Epidermal melanocyte (primary cell): ENCODE data around the gene SLC6A18.
"Not testable (repeated sequence)": the region's sequence is repeated elsewhere in the genome, so short reads cannot be mapped to it uniquely, and the experiment has no call there.

Experiments used
- DNase-seq: peaks from one replicate; pipeline ENCODE4 v3.0.0; 2011; ENCODE audit warnings: low spot score; ENCODE audit not compliant: insufficient read length

Gene SLC6A18

DNA sequence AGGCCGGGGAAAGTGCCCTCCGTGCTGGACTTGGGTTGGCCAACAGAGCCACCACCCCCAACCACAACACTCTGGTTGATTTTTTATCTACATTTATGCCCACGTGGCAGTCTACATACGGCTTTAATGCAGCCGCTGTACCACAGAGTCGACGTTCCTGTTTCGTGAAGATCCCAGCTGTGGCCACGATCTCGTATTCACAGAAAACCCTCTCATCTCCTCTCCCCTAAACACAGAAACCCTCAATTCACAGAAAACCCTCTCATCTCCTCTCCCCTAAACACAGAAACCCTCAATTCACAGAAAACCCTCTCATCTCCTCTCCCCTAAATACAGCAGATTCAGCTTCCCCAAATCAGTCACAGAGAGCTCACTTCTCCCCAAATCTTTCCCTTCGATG, 3.8 kb downstream of the SLC6A18 start:
- not testable (repeated sequence) for DNase-seq

DNA sequence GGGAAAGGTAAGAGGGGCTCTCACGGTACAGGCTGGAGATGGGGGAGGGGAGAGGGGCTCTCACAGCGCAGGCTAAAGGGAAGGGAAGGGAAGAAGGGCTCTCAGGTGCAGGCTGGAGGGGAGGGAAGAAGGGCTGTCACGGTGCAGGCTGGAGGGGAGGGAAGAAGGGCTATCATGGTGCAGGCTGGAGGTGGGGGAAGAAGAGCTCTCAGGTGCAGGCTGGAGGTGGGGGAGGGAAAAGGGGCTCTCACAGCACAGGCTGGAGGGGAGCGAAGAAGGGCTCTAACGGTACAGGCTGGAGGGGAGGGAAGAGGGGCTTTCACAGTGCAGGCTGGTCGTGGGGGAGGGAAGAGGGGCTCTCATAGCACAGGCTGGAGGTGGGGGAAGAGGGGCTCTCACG, 4.6 kb downstream of the SLC6A18 start:
- DNase-seq: no peak

DNA sequence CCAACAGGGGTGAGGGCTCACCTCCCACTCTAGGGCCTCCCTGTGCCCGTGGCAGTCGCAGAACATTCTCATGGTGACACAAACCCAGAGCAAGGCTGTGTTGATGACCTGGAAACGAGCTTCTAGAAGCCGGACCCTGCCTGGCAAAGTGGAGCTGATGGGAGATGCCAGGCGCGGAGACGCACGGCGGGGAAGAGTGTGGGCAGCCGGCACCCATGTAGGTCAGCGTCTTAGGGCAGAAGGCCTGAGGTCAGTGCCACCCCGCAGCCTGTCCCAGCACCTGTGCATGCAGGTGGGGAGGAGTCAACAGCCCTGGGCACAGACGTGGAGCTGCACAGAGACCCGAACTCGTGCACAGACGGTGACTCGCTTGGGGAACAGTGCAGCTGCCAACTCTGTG, 5.4 kb downstream of the SLC6A18 start:
- no peak for DNase-seq

DNA sequence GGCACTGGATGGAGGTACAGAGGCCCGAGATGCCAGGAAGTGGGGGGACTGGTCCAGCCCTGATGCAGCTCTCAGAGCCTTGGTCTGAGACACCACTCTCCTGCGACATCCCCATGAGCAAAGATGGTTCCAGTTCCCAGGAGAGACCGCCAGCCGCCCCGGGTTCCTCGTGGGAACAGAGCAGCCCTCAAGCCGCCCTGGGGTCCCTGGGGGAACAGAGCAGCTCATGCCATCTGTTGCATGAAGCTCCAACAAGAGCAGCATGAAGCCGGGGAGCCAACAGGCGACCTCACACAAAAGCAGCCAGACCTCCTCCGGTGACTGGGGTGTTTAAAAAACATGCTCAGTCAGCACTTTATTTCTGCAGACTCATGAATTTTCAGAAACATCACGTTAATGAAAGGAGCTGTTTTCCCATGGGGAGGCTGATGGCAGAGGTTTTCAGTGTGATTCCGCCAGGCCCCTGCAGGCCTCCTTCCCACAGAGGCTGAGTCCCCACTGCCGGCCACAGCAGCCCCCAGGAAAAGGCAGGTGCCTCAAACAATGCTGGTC, 6.2 kb downstream of the SLC6A18 start:
- DNase-seq: no peak

DNA sequence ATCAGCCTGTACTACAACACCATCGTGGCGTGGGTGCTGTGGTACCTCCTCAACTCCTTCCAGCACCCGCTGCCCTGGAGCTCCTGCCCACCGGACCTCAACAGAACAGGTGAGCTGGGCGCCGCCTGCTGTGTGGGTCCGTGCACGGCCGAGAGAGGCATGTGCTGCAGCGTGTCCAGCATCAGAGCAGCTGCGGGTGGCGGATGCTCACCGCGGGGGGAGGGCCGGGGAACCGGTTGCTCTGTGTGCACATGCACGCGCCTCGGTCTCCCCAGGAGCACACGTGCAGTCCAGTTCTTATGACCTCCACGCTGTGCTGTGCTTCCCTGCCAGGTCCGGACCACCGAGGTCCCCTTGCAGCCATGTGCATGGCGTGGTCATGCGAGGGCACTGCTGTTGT, 7.6 kb downstream of the SLC6A18 start:
- DNase-seq: no peak

DNA sequence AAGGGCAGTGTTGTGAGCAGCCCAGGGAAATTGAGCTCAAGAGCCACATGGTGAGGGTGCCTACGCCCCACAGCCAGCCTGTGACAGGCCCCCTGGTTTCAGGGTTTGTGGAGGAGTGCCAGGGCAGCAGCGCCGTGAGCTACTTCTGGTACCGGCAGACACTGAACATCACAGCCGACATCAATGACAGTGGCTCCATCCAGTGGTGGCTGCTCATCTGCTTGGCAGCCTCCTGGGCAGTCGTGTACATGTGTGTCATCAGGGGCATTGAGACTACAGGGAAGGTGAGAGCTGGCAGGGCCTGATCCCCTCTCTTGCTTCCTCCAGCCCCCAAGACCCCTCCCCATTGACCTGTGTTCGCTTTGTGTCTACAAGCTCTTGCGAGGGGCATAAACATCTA, 10.2 kb downstream of the SLC6A18 start:
- DNase-seq: no peak

DNA sequence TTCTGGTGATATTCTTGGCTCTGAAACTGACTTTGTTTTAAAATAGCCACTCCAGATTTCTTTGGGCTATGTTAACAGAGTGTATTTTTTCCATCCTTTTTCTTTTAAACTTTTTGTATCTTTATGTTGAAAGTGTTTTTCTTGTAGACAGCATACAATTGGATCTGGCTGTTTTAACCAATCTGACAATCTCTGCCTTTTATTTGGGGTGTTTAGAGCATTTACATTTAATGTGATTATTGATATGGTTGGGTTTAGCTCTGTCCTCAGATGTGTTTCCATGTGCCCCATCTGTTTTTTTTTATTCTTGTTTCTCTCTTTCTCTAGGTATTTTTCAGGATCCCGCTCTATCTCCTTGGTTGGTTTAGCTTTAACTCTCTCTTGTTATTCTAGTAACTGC, 10.7 kb downstream of the SLC6A18 start:
- no peak for DNase-seq

DNA sequence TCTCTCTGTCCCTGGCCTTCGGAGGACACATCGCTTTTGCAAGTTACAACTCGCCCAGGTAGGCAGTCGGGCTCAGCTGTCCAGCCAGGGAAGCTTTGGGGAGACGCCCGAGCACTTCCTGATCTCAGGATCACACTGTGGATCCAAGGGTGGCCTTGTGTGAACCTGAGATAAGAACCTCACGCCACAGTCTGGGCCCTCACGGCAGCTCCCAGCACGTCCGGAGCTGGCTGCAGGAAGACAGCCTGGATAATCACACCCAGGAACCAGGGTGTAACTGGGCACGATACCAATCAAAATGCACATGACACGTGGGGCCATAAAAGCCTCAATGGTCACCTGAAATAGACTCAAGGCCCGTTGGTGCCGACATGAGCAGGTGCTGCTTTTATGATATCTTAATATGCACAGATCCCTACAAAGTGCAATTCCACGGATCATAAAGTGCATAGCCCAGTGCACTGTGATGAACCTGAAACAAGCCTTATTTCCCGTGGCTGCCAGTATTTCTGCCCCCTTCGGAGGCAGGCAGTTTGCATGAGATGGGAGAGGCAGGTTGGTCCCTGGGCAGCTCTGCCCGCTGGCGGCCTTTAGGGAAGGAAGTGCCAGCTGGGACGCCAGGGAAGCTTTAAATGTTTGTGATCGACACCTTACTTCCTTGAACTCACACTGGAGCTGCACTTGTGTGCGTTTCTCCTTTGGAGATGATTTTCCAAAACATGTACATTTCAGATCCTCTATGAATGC, 14.5 kb downstream of the SLC6A18 start:
- DNase-seq: no peak

DNA sequence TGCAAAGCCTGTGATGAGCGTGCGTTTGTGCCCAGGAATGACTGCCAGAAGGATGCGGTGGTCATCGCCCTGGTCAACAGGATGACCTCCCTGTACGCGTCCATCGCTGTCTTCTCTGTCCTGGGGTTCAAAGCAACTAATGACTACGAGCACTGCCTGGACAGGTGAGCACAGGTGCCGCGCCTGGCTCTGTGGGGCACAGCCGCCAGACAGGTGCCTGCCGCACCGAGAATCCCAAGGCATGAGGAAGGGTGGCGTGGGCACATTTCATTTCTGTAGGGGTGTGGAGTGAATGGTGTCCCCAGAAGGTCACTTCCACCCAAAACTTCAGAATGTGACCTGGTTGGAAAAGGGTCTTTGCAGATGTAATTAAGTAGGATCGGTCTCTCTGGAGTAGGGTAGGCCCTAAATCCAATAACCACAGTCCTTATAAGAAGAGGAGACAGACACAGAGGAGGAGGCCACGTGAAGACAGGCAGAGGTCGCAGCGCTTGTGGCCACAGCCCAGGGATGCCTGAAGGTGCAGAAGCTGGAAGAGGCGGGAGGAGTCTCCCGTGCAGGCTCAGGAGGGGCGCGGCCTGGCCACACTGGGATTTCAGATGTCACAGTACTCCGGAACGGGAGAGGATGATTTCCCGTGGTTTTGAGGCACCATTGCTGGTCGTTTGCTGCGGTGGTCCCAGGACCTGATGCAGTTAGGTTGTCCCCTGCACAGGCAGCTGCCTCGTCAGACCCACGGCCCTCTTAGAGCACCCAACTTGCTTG, 15.5 kb downstream of the SLC6A18 start:
- DNase-seq: no peak

DNA sequence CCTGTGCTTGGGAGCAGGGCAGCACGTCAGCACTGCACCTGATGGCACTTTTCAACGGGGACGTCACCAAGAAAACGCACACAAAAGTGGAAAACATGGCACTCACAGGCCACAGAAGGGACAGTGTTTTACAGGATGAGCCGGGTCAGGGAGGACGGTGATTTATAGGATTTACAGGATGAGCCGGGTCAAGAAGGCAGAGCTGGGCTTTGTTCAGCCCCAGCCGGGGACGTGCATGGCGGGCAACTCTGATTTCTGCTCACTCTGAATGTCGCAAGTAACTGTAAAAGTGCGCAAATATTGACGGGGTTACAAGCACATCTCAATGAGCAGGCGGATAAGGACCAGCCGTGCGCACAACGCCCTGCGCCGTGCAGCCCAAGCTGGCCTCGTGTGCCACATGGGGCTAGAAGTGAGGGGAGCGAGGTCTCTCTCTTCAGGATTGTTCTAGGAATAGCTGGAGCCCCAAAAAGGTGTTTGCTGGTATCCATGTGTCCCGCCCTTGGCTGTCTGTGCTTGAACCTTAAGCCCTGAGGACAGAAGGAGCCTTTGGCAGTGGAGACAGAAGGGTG, 16.4 kb downstream of the SLC6A18 start:
- DNase-seq: no peak

DNA sequence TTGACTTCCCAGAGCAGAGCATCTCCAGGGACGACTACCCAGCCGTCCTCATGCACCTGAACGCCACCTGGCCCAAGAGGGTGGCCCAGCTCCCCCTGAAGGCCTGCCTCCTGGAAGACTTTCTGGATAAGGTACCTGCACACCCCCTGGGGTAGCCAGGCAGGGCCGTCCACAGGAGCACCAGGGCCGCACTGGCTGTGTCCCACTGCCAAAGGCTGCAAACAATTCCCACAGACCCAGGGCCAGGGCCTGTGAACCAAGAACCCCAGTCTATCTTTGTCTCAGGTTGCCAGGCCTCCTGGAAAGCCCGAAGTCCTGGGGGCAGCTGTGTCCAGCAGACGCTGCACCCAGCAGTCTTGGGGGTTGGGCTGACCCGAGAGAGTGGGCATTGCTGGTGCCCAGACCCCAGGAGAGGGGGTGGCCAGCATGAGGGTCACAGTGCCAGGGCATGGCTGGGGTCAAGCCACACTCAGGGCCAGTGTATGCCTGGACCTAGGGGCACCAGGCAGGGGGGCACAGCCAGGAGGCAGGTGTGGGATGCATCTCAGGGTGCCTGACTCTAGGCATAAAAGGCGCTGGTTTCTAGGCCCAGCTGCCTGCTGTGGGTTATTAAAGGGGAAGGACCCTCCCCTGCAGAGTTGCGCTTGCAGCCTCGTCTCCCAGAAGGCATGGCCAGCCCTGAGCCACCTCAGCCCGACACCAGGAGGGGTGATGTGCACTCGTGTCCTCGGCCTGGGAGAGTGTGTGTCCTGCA, 17.7 kb downstream of the SLC6A18 start:
- no peak for DNase-seq

DNA sequence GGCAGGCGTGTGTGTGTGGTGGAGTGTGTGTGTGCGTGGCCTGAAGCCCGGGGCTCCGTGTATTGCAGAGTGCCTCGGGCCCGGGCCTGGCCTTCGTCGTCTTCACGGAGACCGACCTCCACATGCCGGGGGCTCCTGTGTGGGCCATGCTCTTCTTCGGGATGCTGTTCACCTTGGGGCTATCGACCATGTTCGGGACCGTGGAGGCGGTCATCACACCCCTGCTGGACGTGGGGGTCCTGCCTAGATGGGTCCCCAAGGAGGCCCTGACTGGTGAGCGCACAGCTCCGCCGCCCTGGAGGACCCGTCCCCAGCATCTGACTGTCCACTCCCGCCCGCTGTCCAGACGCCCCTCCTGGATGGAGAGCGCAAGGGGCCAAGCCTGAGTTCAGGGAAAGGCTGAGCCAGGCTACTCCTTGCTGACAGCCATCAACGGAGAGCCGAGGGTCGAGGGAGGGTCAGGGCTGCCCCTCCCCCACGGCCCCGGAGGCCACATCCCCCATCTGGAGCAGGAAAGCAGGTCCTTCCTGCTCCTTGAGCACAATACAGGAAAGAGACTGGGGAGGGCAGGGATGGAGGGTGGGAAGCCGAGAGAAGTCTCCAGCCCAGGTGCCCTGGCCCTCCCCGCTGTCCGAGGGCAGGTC, 18.4 kb downstream of the SLC6A18 start:
- no peak for DNase-seq

DNA sequence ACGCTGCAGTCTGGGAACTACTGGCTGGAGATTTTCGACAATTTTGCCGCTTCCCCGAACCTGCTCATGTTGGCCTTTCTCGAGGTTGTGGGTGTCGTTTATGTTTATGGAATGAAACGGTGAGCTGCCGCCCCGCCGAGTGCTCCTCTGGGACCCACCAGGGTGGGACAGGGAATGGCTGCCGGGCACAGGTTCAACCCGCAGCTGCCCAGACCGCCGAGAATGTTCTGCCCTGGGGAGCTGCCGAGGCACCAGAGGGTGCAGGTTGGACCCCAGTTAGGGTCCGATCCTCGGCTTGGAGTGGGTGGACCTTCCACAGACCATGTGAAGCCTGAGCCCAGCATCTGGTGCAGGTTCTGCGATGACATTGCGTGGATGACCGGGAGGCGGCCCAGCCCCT, 19.1 kb downstream of the SLC6A18 start:
- no peak for DNase-seq

DNA sequence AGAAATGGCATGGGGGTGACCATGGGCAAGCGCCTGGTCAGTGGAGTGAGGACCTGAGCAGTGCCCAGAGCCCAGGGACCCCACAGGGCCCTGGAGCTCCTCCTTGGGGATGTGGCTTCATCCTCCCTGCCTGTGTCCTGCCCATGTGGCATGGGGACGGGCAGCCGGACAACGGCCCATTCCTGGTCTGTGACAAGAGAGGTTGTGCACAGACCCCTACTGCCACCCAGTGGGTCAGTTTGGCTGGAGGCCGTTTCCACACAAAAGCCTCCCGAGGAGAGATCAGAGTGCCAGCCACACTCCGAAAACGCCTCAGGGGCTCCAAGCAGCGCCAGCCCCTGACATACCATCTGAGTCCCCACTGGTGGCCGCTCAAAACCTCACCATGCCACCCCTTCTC, 19.8 kb downstream of the SLC6A18 start:
- DNase-seq: no peak

DNA sequence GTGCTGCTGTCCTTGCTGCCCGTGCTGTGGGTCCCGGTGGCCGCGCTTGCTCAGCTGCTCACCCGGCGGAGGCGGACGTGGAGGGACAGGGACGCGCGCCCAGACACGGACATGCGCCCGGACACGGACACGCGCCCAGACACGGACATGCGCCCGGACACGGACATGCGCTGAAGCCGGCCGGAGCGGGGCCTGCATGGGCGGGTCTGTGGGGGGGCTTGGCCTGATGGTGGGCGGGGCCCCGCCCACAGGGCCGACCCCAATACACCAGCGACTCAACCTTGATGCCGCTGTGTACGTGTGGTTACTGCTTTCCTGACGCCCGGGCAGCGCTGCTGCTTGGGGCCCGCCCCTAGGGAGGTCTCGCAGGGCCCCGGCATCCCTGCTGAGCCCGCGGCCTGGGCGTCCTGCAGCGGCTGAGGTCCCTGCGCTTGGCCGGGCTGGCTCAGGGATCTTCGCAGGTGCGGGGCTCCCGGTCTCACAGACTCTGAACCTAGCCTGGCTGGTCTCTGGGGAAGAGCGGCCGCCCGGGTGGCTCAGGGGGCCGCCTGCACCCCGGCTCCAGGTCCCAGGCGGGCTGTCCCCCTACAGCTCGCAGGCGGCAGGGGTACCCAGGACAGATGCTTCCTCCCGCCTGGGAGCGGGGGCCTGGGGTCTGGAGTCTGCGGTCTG, 20.9 kb downstream of the SLC6A18 start:
- no peak for DNase-seq

DNA sequence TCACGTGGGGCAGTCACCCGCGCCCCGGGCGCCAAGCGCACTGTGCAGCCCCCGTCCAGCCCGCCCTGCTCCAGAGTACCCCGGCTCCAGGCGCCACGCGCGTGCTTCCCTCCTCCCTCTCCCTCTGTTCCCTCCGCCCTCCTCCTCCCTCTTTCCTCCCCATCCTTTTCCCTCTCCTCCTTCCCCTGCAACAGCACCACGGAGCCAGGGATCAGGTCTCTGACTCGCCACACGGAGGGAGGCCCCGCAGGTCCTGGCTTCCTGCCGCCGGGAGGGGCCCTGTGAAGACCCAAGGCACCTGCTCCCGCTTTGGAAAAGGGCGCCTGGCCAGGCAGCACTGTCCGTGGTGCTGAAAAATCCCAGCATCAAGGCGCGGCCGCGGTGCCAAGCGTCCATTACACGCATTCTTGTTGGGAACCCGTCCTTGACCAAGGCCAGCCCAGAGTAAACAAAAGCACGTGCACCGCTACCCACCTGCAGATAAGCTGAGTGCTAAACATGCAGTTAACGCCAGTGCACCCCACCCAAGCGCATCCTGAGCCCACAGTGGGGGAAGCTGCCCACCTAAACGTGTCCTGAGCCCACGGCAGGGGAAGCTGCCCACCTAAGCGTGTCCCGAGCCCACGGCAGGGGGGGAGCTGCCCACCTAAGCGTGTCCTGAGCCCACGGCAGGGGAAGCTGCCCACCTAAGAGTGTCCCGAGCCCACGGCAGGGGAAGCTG, 21.7 kb downstream of the SLC6A18 start:
- DNase-seq: no peak

DNA sequence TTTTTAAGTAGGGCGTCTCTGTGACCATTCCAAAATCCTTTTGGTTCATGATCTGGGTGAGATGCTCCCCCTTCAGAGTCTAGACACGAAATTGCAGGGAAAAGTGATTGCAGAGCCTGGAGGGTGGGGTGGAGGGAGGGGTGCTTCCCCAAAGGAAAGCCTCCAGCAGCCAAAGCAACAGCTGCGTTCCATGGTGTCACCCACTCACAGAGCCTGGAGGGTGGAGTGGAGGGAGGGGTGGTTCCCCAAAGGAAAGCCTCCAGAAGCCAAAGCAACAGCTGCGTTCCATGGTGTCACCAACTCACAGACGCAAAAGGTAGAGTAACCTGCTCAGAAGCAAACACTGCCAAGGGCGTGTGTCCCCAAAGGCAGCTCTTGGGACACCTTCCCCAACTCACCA, 22.6 kb downstream of the SLC6A18 start:
- DNase-seq: no peak

DNA sequence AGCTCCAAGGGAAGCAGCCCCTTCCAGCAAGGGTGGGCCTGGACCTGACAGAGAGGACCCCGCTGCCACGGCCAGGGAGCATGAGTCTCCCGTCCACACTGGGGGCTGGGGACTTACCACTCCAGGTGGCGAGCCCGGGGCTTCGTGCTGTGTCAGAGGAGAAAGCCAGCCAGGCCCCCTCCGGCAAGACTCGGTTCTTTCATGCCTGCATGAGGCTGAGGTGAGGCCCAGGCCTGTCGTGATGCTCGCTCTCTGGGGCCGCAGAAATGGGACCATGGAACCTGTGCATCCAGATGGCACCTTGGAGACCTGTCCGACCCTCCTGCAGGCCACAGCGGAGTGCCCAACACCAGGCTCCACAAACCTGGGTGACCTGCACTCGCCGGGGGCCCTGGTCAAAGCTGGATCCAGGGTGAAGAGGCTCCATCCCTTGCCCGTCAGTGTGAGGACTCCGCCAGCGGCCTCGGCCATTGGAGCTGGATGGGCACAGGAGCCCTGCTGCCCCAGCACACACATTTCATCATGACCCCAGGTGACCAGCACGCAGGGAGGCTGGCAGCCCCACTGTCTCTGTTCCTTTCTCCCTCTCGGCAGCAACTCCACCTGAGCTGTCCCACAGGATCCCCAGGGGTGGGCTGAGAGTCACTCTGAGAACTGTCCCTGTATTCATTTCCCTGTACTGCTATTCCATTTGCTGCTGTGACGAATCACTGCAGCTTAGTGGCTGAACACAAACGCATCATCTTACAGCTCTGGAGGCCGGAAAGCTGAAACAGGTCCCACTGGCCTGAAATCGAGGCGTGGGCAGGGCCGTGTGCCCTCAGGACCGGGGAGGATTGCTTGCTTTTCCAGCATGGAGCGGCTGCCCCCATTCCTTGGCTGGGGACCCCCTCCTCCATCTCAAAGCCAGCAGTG, 24.4 kb downstream of the SLC6A18 start:
- DNase-seq: no peak
